ENCODE measurements around the gene ARHGAP24. TPM values are rescaled to one million over a fixed set of nuclear protein-coding genes. Genes with fewer than 3 reads are reported as not detected.
A peak's percentile ranks its signal among the peaks of the same experiment; 100 is the strongest.

Gene ARHGAP24
- total and polyA plus RNA-seq, 2 experiments from 2014 or later: 19.5 to 29.6 TPM

- H3K79me2 ChIP-seq: peaks cover 16% of the 10 kb centered on the region
- H3K4me3 ChIP-seq: no peak overlapping the region
- no peaks in the 10 kb centered on the region for H3K36me3 ChIP-seq (replicated peaks; ENCODE audit: insufficient read depth, low read depth)
- no peaks in the 10 kb centered on the region for H3K9me3 ChIP-seq (ENCODE audit: low read depth)
- H4K20me1 ChIP-seq (ENCODE audit: insufficient read depth, poor library complexity, severe bottlenecking): no peaks in the 10 kb centered on the region
- 63% methylated on average over 1 of the region's 1 CpG for WGBS (ENCODE audit: low lambda C conversion rate, missing lambda C conversion rate)
- no peak overlapping the region for H2AFZ ChIP-seq
- H3K27me3 ChIP-seq: no peaks in the 10 kb centered on the region
- no peaks in the 10 kb centered on the region for H3K4me1 ChIP-seq (ENCODE audit: insufficient read depth)
- TF ChIP-seq EZH2phosphoT487 (IDR thresholded peaks at IDR 0.05; ENCODE audit: low read depth, severe bottlenecking, unreplicated experiment): no peak
- no peak for TF ChIP-seq EZH2 (IDR thresholded peaks at IDR 0.05; ENCODE audit: borderline replicate concordance)
- no peak for TF ChIP-seq CTCF (IDR thresholded peaks at IDR 0.05; ENCODE audit: poor library complexity)
- H3K27ac ChIP-seq: no peak overlapping the region
- H3K4me2 ChIP-seq: no peak overlapping the region
- H3K9me2 ChIP-seq (replicated peaks; ENCODE audit: insufficient read depth): no peaks in the 10 kb centered on the region
- DNase-seq (ENCODE audit: low spot score): no peak
These were observed 13.5 kb downstream of the ARHGAP24 start for GRCh38 chr4:85488416-85488815.

GRCh38 chr4:85489273-85489981 is 14.5 kb downstream of the ARHGAP24 start:
- DNase-seq (ENCODE audit: low spot score): peak; percentile 26
- Histone ChIP-seq H3K27ac (no peak overlapping the region), H3K27me3 (no peaks in the 10 kb centered on the region), H3K79me2 (peaks cover 16% of the 10 kb centered on the region), H2AFZ (no peak overlapping the region), H3K4me1 (ENCODE audit: insufficient read depth) (no peaks in the 10 kb centered on the region), H3K9me3 (ENCODE audit: low read depth) (no peaks in the 10 kb centered on the region), H3K36me3 (replicated peaks; ENCODE audit: insufficient read depth, low read depth) (no peaks in the 10 kb centered on the region), H3K4me2 (no peak overlapping the region), H3K4me3 (no peak overlapping the region), H4K20me1 (ENCODE audit: insufficient read depth, poor library complexity, severe bottlenecking) (no peaks in the 10 kb centered on the region), H3K9me2 (replicated peaks; ENCODE audit: insufficient read depth) (no peaks in the 10 kb centered on the region)
- WGBS (ENCODE audit: low lambda C conversion rate, missing lambda C conversion rate): 91% methylated on average over 3 of the region's 3 CpGs
- no peak for TF ChIP-seq CTCF (IDR thresholded peaks at IDR 0.05; ENCODE audit: poor library complexity)
- TF ChIP-seq EZH2 (IDR thresholded peaks at IDR 0.05; ENCODE audit: borderline replicate concordance): no peak
- no peak for TF ChIP-seq EZH2phosphoT487 (IDR thresholded peaks at IDR 0.05; ENCODE audit: low read depth, severe bottlenecking, unreplicated experiment)

- DNase-seq (ENCODE audit: low spot score): no peak
- Histone ChIP-seq H3K4me1 (ENCODE audit: insufficient read depth) (no peaks in the 10 kb centered on the region), H3K9me3 (ENCODE audit: low read depth) (no peaks in the 10 kb centered on the region), H3K9me2 (replicated peaks; ENCODE audit: insufficient read depth) (no peaks in the 10 kb centered on the region), H3K27me3 (no peaks in the 10 kb centered on the region), H2AFZ (no peak overlapping the region), H3K4me3 (no peak overlapping the region), H3K27ac (no peak overlapping the region), H3K79me2 (peaks cover 16% of the 10 kb centered on the region), H4K20me1 (ENCODE audit: insufficient read depth, poor library complexity, severe bottlenecking) (no peaks in the 10 kb centered on the region), H3K4me2 (no peak overlapping the region), H3K36me3 (replicated peaks; ENCODE audit: insufficient read depth, low read depth) (no peaks in the 10 kb centered on the region)
- TF ChIP-seq CTCF (IDR thresholded peaks at IDR 0.05; ENCODE audit: poor library complexity) (no peak), EZH2phosphoT487 (IDR thresholded peaks at IDR 0.05; ENCODE audit: low read depth, severe bottlenecking, unreplicated experiment) (no peak), EZH2 (IDR thresholded peaks at IDR 0.05; ENCODE audit: borderline replicate concordance) (no peak)
These were observed 16.6 kb downstream of the ARHGAP24 start for GRCh38 chr4:85491527-85491926.
